ENCODE data around the gene UCK2. TPM values are rescaled to one million over a fixed set of nuclear protein-coding genes. Genes with fewer than 3 reads are reported as not detected.

UCK2 gene
- total RNA-seq, 2 donors from 2014 or later, result 8.8 to 19.3 TPM

GRCh38 chr1:165912638-165913037 is 85.2 kb downstream of the UCK2 start:
- Histone ChIP-seq H3K36me3 (peaks cover 6% of the 10 kb centered on the region), H3K4me1 (no peaks in the 10 kb centered on the region), H3K4me3 (no peak overlapping the region), H3K27ac (no peak overlapping the region), H3K9me3 (no peaks in the 10 kb centered on the region), H3K27me3 (no peaks in the 10 kb centered on the region)
- DNase-seq (ENCODE audit: low spot score), result no peak
- TF ChIP-seq, protein P1, sequence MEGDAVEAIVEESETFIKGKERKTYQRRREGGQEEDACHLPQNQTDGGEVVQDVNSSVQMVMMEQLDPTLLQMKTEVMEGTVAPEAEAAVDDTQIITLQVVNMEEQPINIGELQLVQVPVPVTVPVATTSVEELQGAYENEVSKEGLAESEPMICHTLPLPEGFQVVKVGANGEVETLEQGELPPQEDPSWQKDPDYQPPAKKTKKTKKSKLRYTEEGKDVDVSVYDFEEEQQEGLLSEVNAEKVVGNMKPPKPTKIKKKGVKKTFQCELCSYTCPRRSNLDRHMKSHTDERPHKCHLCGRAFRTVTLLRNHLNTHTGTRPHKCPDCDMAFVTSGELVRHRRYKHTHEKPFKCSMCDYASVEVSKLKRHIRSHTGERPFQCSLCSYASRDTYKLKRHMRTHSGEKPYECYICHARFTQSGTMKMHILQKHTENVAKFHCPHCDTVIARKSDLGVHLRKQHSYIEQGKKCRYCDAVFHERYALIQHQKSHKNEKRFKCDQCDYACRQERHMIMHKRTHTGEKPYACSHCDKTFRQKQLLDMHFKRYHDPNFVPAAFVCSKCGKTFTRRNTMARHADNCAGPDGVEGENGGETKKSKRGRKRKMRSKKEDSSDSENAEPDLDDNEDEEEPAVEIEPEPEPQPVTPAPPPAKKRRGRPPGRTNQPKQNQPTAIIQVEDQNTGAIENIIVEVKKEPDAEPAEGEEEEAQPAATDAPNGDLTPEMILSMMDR (IDR thresholded peaks at IDR 0.05), result no peak

DNA sequence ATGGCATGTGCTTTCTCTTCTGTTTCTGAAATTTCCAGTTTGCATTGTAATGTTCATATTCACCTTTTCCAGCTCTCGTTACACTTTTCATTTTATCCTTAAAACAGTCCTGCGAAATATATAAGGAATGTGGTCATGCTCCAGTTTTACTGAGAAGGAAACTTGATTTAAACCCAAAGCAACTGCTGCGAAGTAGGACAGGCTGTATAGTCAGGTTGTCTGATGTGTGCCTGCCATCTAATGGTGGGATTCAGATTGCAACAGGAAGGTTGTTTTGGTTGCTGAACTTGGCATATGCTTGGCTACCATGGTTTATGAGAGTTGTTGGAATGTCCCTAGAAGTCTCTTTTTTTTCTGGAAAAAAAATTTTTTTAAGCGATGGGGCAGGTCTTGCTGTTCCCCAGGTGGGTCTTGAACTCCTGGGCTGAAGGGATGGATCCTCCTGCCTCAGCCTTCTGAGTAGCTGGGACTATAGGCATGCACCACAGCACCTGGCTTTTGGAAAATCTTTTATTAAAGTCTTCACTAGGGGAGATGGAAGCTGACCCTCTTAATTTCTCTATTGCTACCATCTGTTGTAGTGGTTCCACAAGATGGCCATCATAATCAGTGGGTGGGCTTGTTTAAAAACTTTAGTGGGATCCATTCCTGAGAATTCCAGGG is 86.9 kb downstream of the UCK2 start:
- H3K4me1 ChIP-seq, result no peaks in the 10 kb centered on the region
- no peaks in the 10 kb centered on the region for H3K36me3 ChIP-seq
- H3K4me3 ChIP-seq, result no peak overlapping the region
- no peaks in the 10 kb centered on the region for H3K9me3 ChIP-seq
- no peaks in the 10 kb centered on the region for H3K27me3 ChIP-seq
- TF ChIP-seq, protein P1 (IDR thresholded peaks at IDR 0.05), result peak; percentile 65 to 86
- DNase-seq (ENCODE audit: low spot score), result peak; percentile 66
- H3K27ac ChIP-seq, result no peak overlapping the region

- no peaks in the 10 kb centered on the region for H3K4me1 ChIP-seq
- no peak overlapping the region for H3K4me3 ChIP-seq
- TF ChIP-seq, protein P1 (IDR thresholded peaks at IDR 0.05), result no peak
- H3K27me3 ChIP-seq, result no peaks in the 10 kb centered on the region
- no peaks in the 10 kb centered on the region for H3K36me3 ChIP-seq
- no peak overlapping the region for H3K27ac ChIP-seq
- no peaks in the 10 kb centered on the region for H3K9me3 ChIP-seq
- DNase-seq (ENCODE audit: low spot score), result no peak
Observed at GRCh38 chr1:165915480-165915879, 88.1 kb downstream of the UCK2 start.

DNA sequence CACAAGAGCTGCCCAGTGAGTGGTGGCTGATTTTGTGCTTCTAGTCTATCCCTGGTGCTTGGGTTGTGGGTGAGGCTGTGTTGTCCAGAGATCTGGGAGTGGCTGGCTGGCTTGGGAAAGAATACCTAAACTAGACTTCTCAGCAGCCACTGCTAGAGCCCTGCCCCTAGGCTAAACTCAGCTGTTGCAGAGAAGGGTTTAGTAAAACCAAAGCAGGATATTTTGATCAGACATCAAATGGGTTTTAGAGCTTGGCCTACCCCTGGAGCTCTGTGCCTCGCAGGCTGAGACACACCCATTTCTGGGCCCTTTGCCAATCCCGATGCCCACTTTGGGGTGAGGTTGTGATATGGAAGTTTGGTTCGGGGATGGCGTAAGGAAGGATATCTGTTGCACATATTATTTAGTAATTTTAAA is 88.5 kb downstream of the UCK2 start:
- Histone ChIP-seq H3K4me3 (no peak overlapping the region), H3K27ac (no peak overlapping the region), H3K36me3 (no peaks in the 10 kb centered on the region), H3K9me3 (no peaks in the 10 kb centered on the region), H3K4me1 (no peaks in the 10 kb centered on the region), H3K27me3 (no peaks in the 10 kb centered on the region)
- TF ChIP-seq, protein P1 (IDR thresholded peaks at IDR 0.05), result no peak
- DNase-seq (ENCODE audit: low spot score), result no peak

- no peaks in the 10 kb centered on the region for H3K27me3 ChIP-seq
- DNase-seq (ENCODE audit: low spot score), result no peak
- no peak overlapping the region for H3K27ac ChIP-seq
- H3K36me3 ChIP-seq, result no peaks in the 10 kb centered on the region
- TF ChIP-seq, protein P1 (IDR thresholded peaks at IDR 0.05), result no peak
- no peaks in the 10 kb centered on the region for H3K4me1 ChIP-seq
- no peak overlapping the region for H3K4me3 ChIP-seq
- H3K9me3 ChIP-seq, result no peaks in the 10 kb centered on the region
Observed at GRCh38 chr1:165917166-165917565, 89.8 kb downstream of the UCK2 start.

- Histone ChIP-seq H3K27me3 (no peaks in the 10 kb centered on the region), H3K27ac (no peak overlapping the region), H3K36me3 (no peaks in the 10 kb centered on the region), H3K9me3 (no peaks in the 10 kb centered on the region), H3K4me3 (no peak overlapping the region), H3K4me1 (peaks cover 0 to 7% of the 10 kb centered on the region in 2 donors)
- DNase-seq (ENCODE audit: low spot score), result no peak
- TF ChIP-seq, protein P1 (IDR thresholded peaks at IDR 0.05), result no peak
Observed at GRCh38 chr1:165924117-165924516, 96.7 kb downstream of the UCK2 start.

Data from right atrium auricular region (tissue), 2 donors.